K562 (cell line): Measurements from ENCODE around the gene MARVELD1. TPM values are rescaled to one million over a fixed set of nuclear protein-coding genes. Genes with fewer than 3 reads are reported as not detected.

Experiments
- BHLHE40 ChIP-seq: IDR thresholded peaks from 2 replicates; pipeline ENCODE4 v1.6.1; 2011; ENCODE audit warnings: low read length, improper control_type of control experiment
- BRCA1 ChIP-seq, 2 experiments: fragments of 450-650 bp in 1 of 2; sonication (generic) in 1 of 2; formaldehyde crosslinking in 1 of 2; IDR thresholded peaks; 2 replicates each; pipeline versions ENCODE4 v1.5.0 to v1.6.1; 2017 to 2020; ENCODE audit warnings: mild to moderate bottlenecking in 1 of 2, missing genetic modification reagents in 1 of 2
- BRF2 ChIP-seq: IDR thresholded peaks from 3 replicates; pipeline ENCODE4 v1.6.1; 2011; ENCODE audit warnings: borderline replicate concordance, mild to moderate bottlenecking; ENCODE audit not compliant: insufficient read length, insufficient read depth
- MGA ChIP-seq: fragments of 450-650 bp; IDR thresholded peaks from 2 replicates; pipeline ENCODE4 v1.6.1; 2016; ENCODE audit warnings: mild to moderate bottlenecking, moderate library complexity
- SIX5 ChIP-seq, 2 experiments: IDR thresholded peaks; 2 replicates each; pipeline ENCODE4 v1.6.1; 2011; ENCODE audit warnings: low read length in 2 of 2, borderline replicate concordance in 1 of 2, low read depth in 1 of 2, mild to moderate bottlenecking in 1 of 2, moderate library complexity in 1 of 2; ENCODE audit not compliant: insufficient read depth in 1 of 2
- TCF15 ChIP-seq: fragments of 250-450 bp; sonication (Bioruptor Pico); IDR thresholded peaks from 2 replicates; pipeline ENCODE4 v1.8.0; 2022; ENCODE audit warnings: moderate library complexity, mild to moderate bottlenecking, inconsistent platforms
- TSC22D4 ChIP-seq: fragments of 450-650 bp; IDR thresholded peaks from 2 replicates; pipeline ENCODE4 v1.6.1; 2016; ENCODE audit warnings: missing genetic modification characterization, missing biosample characterization, control low read depth
- ZFP91 ChIP-seq: sonication (generic); formaldehyde crosslinking; IDR thresholded peaks from 2 replicates; pipeline ENCODE4 v1.8.0; 2022; ENCODE audit warnings: mild to moderate bottlenecking, missing genetic modification reagents
- ZNF395 ChIP-seq: fragments of 200-800 bp; sonication (Bioruptor generic); IDR thresholded peaks from 2 replicates; pipeline ENCODE4 v1.6.1; 2017; ENCODE audit warnings: missing genetic modification characterization, missing compliant biosample characterization
- polyA plus RNA-seq, 8 experiments: library from polyadenylated mRNA; depleted of rRNA in 4 of 8; stranded (reverse) in 5 of 8; unstranded in 3 of 8; fragments of >200 nt; fragmentation: Nextera tagmentation in 2 of 8; fragmentation: Illumina TruSeq in 1 of 8; extraction: Ambion mirVana in 2 of 8; extraction: Trizol in 1 of 8; gene quantifications; 2 replicates each; pipeline versions ENCODE4 v1.2.1 to v1.2.3, GENCODE V29; 2011 to 2014; ENCODE audit warnings: inconsistent platforms in 1 of 8, missing spikeins in 1 of 8
- total RNA-seq, 7 experiments: library from RNA; depleted of rRNA in 6 of 7; stranded (reverse); fragments of >200 nt in 6 of 7; fragmentation: Illumina TruSeq in 2 of 7; extraction: Trizol in 2 of 7; gene quantifications; 2 replicates each; pipeline versions ENCODE4 v1.2.1 to v1.2.3, GENCODE V29; 2011 to 2021; ENCODE audit warnings: low replicate concordance in 1 of 7

MARVELD1 gene
- total and polyA plus RNA-seq, 9 of the 15 experiments (the other 6 are each of a cell fraction or from before 2014, with no cell fraction given), result 2.7 to 12.5 (median 5.3) TPM

- TF ChIP-seq MGA (peak; percentile 93), BRF2 (no peak), BRCA1 (IDR thresholded peaks at IDR 0.05) (no peak), BRCA1 (CRISPR knock-in tag; IDR thresholded peaks at IDR 0.05) (no peak), TCF15 (CRISPR knock-in tag) (no peak), ZNF395 (CRISPR knock-in tag) (peak; percentile 87), ZFP91 (CRISPR knock-in tag) (no peak), TSC22D4 (tag) (no peak), BHLHE40 (peak; percentile 96), SIX5 (IDR thresholded peaks at IDR 0.05; ENCODE audit: borderline replicate concordance in 1 of 2, insufficient read depth in 1 of 2, low read depth in 1 of 2, low read length in 2 of 2) (no peak)
These were observed 26.4 kb upstream of the MARVELD1 start, which contains the start of gene AVPI1 (continued) for GRCh38 chr10:97686962-97687784.
